HG03565 (cell line): ENCODE measurements around the gene PAQR9.
"Not testable (repeated sequence)": the region's sequence is repeated elsewhere in the genome, so short reads cannot be mapped to it uniquely, and the experiment has no call there.

Experiments used
- ATAC-seq: cut with Tn5 transposase; IDR thresholded peaks from one replicate; pipeline ENCODE4 v1.9.1; 2021; ENCODE audit warnings: mild to moderate bottlenecking, moderate library complexity; ENCODE audit not compliant: unreplicated experiment

PAQR9 gene, protein sequence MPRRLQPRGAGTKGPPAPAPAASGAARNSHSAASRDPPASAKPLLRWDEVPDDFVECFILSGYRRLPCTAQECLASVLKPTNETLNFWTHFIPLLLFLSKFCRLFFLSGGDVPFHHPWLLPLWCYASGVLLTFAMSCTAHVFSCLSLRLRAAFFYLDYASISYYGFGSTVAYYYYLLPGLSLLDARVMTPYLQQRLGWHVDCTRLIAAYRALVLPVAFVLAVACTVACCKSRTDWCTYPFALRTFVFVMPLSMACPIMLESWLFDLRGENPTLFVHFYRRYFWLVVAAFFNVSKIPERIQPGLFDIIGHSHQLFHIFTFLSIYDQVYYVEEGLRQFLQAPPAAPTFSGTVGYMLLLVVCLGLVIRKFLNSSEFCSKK

GRCh38 chr3:142963516-142964448 is at the start of gene PAQR9:
PAQR9 (minus strand) TSS chr3:142963674; CDS start chr3:142963336, 338 bp downstream.
- ATAC-seq, result no peak

DNA sequence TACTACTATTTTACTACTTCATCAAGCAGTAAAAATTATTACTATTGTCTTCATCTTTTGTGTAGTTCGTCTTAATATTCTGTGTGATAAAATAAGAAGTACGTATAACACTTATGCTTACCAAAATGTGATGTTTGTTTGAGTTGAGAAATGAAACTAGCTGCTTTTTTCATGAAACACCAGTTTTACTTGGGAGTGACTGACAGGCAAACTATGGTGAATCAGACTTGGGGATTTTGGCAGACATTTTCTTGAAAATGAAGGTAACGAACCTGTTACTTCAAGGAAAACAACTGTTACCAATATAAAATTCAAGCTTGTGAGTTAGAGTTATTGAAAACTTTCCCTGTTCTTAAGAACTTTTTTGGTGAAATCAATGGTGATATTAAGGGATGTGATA is 48.2 kb upstream of the PAQR9 start:
- ATAC-seq, result no peak

GRCh38 chr3:143010024-143010423 is 46.5 kb upstream of the PAQR9 start:
- ATAC-seq, result no peak

DNA sequence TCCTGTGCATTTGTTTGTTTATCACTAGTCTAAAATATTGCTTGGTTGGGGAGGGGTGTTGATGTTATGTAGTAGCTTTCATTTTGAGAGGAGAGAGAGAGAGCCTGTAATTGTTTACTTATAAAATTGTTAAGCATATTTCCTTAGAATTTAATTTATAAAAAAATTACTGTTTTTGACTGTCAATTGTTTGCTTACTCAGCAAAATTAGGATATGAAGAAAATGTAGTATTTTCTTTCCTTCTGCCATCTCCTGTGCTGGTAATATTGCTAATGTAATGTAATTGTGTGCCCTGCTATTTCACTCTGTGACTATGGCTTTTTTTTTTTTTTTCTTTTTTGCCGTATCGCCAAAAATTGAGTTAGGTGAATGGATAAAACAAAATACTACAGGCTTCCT is 41.3 kb upstream of the PAQR9 start:
- ATAC-seq, result no peak

DNA sequence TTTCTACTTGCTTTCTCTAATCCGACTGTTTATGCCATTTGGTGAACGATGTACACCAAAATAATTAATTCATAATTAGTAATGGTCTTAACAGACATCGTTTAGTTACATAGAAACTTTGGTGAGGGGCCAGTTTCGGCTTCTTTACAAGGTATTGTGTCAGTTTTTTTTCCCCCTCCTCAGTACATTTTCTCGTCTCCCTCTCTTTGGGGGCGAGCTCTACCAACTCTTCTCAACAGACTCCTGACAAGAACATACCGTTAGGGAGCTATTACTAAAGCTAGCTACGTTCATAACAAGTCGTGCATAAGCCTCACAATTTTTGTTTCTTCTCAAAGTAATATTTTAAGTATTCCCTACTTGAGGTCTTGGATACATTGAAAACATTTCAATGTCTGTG is 39.3 kb upstream of the PAQR9 start:
- no peak for ATAC-seq

- ATAC-seq, result peak; percentile 19
Measured at GRCh38 chr3:143002083-143002712, 38.7 kb upstream of the PAQR9 start.

DNA sequence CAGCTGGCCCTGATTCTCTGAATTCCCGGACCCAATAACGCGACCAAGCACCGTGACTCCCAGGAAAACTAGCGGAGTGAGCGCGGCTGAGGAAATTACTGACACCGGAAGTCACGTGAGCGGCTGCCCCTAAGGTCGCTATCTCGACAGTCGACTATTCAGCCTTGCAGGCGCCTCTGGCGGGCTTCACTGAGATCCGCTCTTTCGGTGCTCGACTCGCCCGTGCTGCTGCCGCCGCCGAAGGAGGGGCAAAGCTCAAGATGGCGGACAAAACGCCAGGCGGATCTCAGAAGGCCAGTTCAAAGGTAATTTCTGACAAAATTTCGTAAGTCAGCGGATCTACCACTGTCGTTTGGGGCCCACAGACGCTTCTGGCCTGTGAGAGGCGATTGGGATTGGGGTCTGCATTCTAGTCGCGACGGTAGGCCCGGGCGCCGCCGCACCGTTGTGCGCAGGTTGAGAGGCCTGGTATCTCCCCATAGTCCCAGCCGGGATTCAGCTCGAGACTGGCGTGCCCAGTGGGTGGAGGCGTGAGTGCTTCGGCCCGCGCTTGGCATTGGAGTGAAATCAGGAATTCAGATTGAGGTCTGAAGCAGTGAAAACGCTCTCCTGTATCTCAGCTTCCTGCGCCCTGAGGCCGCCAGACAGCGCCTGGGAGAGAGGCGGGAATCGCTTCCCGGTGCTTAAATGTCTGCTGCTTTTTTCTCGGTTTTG is 38.1 kb upstream of the PAQR9 start, which contains the start of gene U2SURP:
Gene U2SURP (plus strand): TSS at position 202 of the 714 bp plus-strand sequence. CDS start 59 bp downstream, at position 261.
- ATAC-seq, result peak; percentile 82

- ATAC-seq, result peak; percentile 67
Measured at GRCh38 chr3:143001034-143001368, 37.5 kb upstream of the PAQR9 start.

- no peak for ATAC-seq
Measured at GRCh38 chr3:143000528-143000927, 37.1 kb upstream of the PAQR9 start.

GRCh38 chr3:142999881-143000280 is 36.4 kb upstream of the PAQR9 start:
- no peak for ATAC-seq

DNA sequence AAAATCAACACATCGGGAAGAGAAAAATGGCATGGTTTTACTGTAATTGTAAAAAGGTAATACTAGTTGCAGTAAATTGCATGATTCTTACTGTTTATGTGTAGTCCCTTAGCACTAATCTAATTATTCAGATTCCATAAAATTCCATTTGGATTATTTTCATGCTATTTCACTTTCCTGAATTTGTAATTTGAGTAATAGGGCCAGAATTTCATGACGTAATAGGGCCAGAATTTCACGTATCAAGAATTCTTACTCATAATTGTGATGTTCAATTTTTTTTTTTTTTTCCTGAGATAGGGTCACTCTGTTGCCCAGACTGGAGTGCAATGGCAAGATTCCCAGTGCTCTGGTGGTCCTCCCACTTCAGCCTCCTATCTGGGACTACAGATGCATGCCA is 35.0 kb upstream of the PAQR9 start:
- no peak for ATAC-seq

- ATAC-seq, result no peak
Measured at GRCh38 chr3:142997330-142997729, 33.9 kb upstream of the PAQR9 start.

GRCh38 chr3:142993958-142994442 is 30.5 kb upstream of the PAQR9 start:
- ATAC-seq, result peak; percentile 70

GRCh38 chr3:142992323-142992722 is 28.8 kb upstream of the PAQR9 start:
- ATAC-seq, result no peak

GRCh38 chr3:142990721-142991120 is 27.2 kb upstream of the PAQR9 start:
- no peak for ATAC-seq

DNA sequence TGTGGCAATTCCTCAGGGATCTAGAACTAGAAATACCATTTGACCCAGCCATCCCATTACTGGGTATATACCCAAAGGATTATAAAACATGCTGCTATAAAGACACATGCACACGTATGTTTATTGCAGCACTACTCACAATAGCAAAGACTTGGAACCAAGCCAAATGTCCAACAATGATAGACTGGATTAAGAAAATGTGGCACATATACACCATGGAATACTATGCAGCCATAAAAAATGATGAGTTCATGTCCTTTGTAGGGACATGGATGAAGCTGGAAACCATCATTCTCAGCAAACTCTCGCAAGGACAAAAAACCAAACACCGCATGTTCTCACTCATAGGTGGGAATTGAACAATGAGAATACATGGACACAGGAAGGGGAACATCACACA is 25.4 kb upstream of the PAQR9 start:
- ATAC-seq, result not testable (repeated sequence)

DNA sequence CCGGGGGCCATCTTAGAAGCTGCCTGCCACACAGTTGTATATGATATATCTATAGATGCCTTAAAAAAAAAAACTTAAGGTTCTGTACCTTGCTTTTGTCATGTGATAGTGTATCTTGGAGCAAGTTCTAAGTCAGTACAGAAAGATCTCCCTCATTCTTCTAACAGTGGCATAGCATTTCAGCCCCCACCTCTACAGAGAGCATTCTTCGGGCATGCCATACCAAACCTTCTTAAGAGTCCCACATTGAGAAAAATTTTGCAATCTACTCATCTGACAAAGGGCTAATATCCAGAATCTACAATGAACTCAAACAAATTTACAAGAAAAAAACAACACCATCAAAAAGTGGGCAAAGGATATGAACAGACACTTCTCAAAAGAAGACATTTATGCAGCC is 24.7 kb upstream of the PAQR9 start:
- not testable (repeated sequence) for ATAC-seq

DNA sequence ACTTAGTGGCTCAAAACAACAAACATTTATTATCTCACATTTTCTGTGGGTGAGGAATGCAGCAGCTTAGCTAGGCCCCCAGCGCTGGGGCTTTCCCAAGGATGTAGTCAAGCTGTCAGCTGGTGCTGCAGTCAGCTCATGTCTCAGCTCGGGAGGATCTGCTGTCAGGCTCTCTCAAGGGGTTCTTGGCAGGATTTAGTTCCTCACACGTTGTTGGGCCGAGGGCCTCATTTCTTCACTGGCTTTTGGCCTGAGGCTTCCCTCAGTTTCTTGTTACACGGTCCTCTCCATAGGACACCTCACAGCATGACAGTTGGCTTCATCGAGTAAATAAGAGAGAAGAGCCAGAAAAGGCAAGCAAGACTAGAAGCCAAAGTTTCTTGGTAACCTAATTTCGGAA is 24.2 kb upstream of the PAQR9 start:
- ATAC-seq, result peak; percentile 59

GRCh38 chr3:142987080-142987700 is 23.7 kb upstream of the PAQR9 start:
- no peak for ATAC-seq

DNA sequence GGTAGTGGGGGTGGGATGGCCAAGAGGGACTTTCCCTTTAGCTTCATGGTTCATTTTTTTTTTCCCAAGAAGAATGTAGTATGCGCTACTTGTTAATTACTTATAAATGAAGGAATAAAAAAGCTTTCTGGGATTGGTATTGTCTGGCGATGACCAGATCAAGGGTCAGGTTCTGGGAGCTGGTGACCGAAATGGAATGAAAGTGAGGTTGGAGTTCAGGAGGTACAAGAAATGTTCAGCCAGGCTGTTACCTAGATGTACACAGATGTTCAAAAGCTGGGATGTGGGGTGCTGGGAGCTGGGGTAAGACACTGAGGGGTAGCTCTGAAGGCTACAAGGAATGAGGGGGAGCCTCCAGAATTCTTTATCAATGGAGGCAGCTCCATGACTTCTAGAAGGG is 20.8 kb upstream of the PAQR9 start:
- ATAC-seq, result no peak
